T-helper 1 cell treated with Interleukin-12 subunit alpha and Interleukin-12 subunit beta and Interleukin-4 antibody, amounts not matched to agents 30 ng/mL and 1 ng/mL, for 36 hours (primary cell): ENCODE data around the gene EYA2. TPM values are rescaled to one million over a fixed set of nuclear protein-coding genes. Genes with fewer than 3 reads are reported as not detected.

Experiments used
- intact Hi-C: fragments of 100-400 bp; cut with micrococcal nuclease; formaldehyde crosslinking; loops from one replicate; pipeline ENCODE4 v1.15.1; 2024
- total RNA-seq: library from RNA; stranded (reverse); gene quantifications from 2 replicates; pipeline ENCODE4 v1.2.3, GENCODE V29; 2022

The EYA2 gene
- total RNA-seq, 1 donor from 2014 or later: not detected

- intact Hi-C loops: no loop called here
Observed at GRCh38 chr20:47062226-47062890, 167.7 kb downstream of the EYA2 start.

DNA sequence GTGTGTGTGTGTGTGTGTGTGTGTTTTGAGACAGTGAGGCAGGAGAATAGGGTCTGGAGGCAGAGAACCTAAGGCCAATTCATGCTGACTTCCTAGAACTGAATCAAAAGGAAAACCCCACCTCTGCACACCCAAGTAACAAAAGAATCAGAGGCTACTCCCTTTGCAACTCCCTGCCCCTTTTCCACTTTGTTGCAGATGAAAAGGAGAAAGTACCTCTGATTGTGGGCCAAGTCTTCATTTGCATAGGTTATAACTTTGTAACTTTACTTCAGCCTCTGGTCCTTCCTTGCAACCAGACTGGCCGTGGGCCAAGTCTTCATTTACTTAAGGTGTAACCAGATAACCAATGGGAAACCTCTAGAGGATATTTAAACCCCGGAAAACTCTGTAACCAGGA is 168.8 kb downstream of the EYA2 start:
- intact Hi-C loops: no loop called here

DNA sequence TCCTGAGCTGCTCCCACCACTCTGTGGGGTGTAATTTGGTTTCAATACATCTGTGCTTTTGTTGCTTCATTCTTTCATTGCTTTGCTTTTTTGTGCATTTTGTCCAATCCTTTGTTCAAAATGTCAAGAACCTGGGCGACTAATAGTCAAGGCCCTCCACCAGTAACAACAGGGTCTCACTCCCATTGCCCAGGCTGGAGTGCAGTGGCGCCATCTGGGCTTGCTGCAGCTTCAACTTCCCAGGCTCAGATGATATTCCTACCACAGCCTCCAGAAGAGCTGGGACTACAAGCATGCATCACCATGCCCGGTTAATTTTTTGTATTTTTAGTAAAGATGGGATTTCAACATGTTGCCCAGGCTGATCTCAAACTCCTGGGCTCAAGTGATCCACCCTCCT is 169.2 kb downstream of the EYA2 start:
- intact Hi-C loops: no loop called here

- intact Hi-C loops: no loop called here
Observed at GRCh38 chr20:47066484-47067270, 172.0 kb downstream of the EYA2 start.

GRCh38 chr20:47067776-47068175 is 173.1 kb downstream of the EYA2 start:
- intact Hi-C loops: no loop called here

- intact Hi-C loops: no loop called here
Observed at GRCh38 chr20:47070176-47070575, 175.5 kb downstream of the EYA2 start.

- intact Hi-C loops: no loop called here
Observed at GRCh38 chr20:47071646-47072185, 177.1 kb downstream of the EYA2 start.

DNA sequence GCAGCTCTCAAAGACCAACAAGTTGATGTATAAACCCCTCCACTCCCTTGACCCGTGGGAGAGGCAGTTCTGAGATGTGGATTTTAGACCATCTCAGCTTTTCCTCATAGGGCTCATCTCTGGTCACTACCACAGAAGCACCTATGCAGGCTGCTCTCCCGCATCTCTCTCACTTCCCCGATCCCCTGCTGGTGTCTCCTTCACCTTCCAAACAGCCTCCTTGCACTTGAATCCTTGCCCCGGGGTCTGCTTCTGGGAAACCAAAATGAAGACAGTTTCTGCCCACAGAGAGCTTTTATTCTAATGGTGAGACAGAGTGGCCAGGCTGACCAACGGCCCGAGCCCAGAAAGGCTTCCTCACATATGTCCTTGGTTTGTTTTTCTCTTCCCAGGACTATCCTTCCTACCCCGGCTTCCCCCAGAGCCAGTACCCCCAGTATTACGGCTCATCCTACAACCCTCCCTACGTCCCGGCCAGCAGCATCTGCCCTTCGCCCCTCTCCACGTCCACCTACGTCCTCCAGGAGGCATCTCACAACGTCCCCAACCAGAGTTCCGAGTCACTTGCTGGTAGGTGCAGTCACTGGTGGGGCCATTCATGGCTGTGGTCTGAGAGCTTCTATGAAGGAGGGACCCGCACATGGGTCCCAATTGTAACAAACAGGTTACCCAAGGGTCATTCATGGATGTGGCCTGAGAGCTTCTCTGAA is 179.3 kb downstream of the EYA2 start:
- intact Hi-C loops: no loop called here

DNA sequence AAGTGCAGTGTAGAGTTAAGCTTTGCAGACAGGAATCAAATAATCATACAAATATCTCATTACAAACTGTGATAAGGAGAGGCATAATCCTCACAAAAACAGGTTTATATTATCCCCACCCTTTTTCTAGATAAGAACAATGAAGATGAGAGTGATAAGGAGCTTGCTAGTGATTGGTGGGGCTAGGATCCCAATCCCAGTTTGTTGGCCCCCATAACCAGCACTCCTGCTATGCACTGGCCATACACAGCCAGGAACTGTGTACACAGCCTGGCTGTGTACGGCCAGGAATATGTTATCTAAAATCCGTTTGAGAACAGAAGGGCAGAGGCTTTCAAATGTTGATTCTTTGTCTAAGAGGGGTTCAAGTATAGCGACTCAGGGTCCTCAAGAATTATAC is 180.6 kb downstream of the EYA2 start:
- intact Hi-C loops: no loop called here

DNA sequence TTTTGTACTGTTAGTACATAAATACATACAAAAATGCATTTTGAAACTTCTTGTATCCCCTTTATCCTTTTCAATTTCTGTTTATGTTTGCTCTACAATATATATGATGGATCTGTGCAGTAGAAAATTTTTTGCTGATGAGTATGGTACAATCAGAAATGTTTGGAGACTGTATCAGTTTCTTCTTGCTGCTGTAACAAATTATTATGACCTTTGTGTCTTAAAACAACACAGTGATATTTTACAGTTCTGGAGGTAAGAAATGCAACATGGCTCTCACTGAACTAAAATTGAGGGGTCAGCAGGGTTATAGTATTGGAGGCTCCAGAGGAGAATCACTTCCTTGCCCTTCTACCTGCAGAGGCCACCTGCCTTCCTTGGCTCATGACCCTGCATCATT is 184.4 kb downstream of the EYA2 start:
- intact Hi-C loops: no loop called here

GRCh38 chr20:47080365-47080764 is 185.7 kb downstream of the EYA2 start:
- intact Hi-C loops: no loop called here

DNA sequence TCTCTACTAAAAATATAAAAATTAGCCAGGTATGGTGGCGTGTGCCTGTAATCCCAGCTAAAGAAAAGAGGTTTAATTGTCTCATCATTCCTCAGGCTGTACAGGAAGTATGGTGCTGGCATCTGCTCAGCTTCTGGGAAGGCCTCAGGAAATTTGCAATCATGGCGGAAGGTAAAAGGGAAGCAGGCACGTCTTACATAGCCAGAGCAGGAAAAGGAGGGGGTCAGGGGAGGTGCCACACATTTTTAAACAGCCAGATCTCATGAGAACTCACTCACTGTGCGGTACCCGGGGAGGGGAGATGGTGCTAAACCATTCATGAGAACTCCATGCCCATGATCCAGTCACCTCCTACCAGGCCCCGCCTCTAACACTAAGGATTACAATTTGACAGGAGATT is 191.7 kb downstream of the EYA2 start:
- intact Hi-C loops: no loop called here

DNA sequence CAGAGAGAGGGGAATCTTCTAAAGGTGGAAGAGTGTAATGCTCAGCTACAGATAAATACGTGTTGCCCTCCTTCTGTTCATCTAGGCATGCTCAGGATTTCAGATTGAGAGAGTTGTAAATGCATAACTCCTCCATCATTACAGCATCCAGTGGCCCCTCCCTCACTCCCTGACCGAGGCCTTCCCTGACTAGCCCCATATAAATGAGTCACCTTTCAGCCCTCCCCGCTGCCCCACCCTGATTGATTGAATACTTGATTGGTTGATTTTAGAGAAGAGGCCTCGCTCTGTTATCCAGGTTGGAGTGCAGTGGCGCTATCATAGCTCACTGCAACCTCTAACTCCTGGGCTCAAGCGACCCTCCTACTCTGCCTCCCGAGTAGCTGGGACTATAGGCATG is 193.7 kb downstream of the EYA2 start:
- intact Hi-C loops: no loop called here

- intact Hi-C loops: no loop called here
Observed at GRCh38 chr20:47089151-47089550, 194.5 kb downstream of the EYA2 start.

GRCh38 chr20:47090835-47091234 is 196.2 kb downstream of the EYA2 start:
- intact Hi-C loops: no loop called here

DNA sequence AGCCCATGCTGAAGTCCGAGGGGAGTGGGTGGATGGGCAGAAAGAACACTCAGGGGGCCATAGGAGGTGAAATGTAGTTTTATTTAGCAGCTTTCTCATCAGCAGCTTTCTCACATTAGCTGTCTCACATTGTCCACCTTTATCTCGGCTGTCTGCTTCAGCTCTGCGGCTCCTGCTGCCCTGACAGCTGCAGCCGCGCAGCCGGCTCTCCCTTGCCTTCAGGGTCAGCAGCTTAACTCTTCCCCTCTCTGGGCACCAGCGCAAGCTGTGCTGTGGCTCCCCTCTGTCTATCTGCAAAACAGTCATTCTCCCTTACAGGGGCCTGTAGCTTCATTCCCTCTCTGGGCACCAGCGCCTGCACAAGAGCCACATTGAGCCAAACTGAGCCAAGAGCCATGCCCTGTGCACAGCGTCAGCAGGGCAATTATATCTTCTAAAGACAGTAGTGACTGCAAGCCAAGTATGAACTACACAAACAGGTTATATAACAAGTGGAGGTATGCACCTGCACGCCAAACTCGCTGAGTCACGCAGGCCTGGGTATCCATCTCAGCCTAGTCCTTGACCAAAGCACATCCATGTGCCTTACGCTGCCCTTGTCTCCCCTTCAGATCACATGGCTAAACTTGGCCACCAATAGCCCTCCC is 198.8 kb downstream of the EYA2 start:
- intact Hi-C loops: no loop called here

GRCh38 chr20:47095690-47096089 is 201.0 kb downstream of the EYA2 start:
- intact Hi-C loops: no loop called here

GRCh38 chr20:47097691-47098622 is 203.3 kb downstream of the EYA2 start:
- intact Hi-C loops: no loop called here

DNA sequence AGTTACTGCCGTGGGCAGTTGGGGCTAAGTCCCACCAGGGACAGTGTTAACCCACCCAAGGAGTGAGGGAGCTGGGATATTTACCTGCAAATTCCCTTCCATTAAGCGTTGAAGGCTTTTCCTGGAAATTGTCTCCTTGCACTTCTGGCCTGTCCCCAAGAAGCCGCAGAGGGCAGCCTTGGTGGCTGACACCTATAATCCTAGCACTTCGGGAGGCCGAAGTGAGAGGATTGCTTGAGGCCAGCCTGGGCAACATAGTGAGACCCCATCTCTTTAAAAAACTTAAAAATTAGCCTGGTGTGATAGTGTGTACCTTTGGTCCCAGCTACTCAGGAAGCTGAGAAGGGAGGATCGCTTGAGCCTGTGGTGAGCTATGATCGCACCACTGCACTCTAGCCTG is 204.4 kb downstream of the EYA2 start:
- intact Hi-C loops: no loop called here

GRCh38 chr20:47099825-47100441 is 205.3 kb downstream of the EYA2 start:
- intact Hi-C loops: no loop called here
